ENCODE data around the gene PDE6D. TPM values are rescaled to one million over a fixed set of nuclear protein-coding genes. Genes with fewer than 3 reads are reported as not detected.
A peak's percentile ranks its signal among the peaks of the same experiment; 100 is the strongest.
"Not testable (repeated sequence)": the region's sequence is repeated elsewhere in the genome, so short reads cannot be mapped to it uniquely, and the experiment has no call there.

Gene PDE6D
- total and polyA plus RNA-seq, 9 donors: 17.4 to 23.6 (median 20.4) TPM

DNA sequence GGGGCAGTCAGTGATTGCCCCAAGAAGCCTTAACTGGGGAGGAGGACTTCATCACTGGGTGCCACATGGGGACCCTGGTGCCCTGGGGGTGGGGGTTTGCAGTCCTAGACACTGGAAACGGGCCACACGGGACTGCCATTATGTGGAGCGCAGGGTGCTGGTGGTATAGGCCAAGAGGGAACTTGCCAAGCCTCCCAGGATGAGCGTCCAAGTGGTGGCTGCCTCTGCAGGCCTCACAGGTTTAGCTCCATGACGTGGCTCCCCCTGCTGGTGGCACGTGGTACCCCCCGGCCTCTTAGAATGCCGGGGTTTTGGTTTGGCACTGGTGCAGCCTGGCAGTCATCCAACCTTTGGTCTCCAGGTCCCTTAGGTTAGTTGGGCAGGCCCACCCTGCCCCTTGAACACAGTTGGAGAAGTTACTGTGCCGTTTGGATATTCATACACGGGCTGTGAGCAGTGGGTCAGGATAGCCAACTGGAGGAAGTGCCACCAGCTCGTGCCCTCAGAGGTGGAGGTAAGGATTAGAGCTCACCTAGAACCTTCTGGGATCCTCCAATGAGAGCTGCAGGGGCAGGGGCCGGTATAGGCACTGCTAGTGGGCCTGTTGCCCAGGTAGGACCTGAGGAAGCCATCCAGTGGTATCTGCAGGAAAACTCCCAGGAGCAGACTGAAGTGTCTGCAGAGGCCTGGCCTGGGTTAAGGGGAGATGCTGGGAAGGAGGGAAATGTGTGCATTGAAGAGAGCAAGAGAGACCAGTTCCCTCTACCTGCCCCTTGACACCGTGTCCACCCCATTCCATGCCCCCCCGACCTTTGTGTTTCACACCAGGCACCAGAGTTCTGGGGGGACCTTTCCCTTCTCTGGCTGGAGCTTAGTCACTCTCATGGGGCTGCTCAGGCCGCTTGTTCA, 67.1 kb downstream of the PDE6D start:
- no peak overlapping the region for H3K4me3 ChIP-seq (ENCODE audit: low read length)
- H3K36me3 ChIP-seq (ENCODE audit: control insufficient read depth, insufficient read depth, low read length): peaks cover 28% of the 10 kb centered on the region
- WGBS (ENCODE audit: insufficient coverage): 13% methylated on average over 10 of the region's 15 CpGs
- peak; percentile 81 for DNase-seq
- H3K27me3 ChIP-seq (ENCODE audit: control insufficient read depth, insufficient read depth, low read length): no peaks in the 10 kb centered on the region
- H3K27ac ChIP-seq (ENCODE audit: low read length): peak overlapping the region; percentile 54
- H3K9me3 ChIP-seq (replicated peaks; ENCODE audit: control insufficient read depth, low read depth, low read length): no peaks in the 10 kb centered on the region
- H3K4me1 ChIP-seq (ENCODE audit: control insufficient read depth, insufficient read depth, low read length): peaks cover 55% of the 10 kb centered on the region

DNA sequence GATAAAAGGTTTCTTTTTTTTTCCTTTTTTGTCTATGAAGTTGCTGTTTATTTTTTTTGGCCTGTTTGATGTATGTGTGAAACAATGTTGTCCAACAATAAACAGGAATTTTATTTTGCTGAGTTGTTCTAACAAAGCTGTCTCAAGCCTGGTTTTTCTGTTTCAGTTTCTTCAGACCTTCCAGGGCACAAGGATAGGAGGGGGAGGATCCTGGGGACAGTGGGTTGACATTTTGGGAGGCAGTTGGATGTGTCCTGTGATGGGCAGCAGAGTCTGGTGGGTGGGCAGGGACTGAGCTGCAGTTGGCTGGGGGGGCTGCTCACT, 67.7 kb downstream of the PDE6D start:
- DNase-seq; H3K27me3 ChIP-seq (ENCODE audit: control insufficient read depth, insufficient read depth, low read length); H3K9me3 ChIP-seq (replicated peaks; ENCODE audit: control insufficient read depth, low read depth, low read length); H3K4me3 ChIP-seq (ENCODE audit: low read length): not testable (repeated sequence)
- peaks cover 55% of the 10 kb centered on the region for H3K4me1 ChIP-seq (ENCODE audit: control insufficient read depth, insufficient read depth, low read length)
- peak overlapping the region; percentile 54 for H3K27ac ChIP-seq (ENCODE audit: low read length)
- peaks cover 28% of the 10 kb centered on the region for H3K36me3 ChIP-seq (ENCODE audit: control insufficient read depth, insufficient read depth, low read length)

DNA sequence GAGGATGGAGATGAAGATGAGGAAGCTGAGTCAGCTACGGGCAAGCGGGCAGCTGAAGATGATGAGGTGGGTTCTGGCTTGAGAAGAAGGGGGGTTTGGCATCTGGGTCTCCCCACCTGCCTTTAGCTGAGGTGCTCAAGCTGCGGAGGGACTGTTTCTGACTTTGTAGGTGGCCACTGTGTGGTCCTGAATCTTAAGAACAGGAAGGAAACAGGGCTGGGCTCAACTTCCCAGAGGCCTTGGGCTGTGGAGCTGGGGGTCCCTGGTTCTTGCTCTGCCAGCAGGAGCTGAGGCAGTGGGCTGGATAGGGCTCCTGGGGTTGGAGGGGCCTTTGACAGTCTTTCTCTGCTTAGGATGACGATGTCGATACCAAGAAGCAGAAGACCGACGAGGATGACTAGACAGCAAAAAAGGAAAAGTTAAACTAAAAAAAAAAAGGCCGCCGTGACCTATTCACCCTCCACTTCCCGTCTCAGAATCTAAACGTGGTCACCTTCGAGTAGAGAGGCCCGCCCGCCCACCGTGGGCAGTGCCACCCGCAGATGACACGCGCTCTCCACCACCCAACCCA, 68.5 kb downstream of the PDE6D start:
- H3K27me3 ChIP-seq (ENCODE audit: control insufficient read depth, insufficient read depth, low read length); DNase-seq; H3K9me3 ChIP-seq (replicated peaks; ENCODE audit: control insufficient read depth, low read depth, low read length); H3K4me3 ChIP-seq (ENCODE audit: low read length): not testable (repeated sequence)
- peaks cover 28% of the 10 kb centered on the region for H3K36me3 ChIP-seq (ENCODE audit: control insufficient read depth, insufficient read depth, low read length)
- H3K4me1 ChIP-seq (ENCODE audit: control insufficient read depth, insufficient read depth, low read length): peaks cover 51% of the 10 kb centered on the region
- peak overlapping the region; percentile 15 for H3K27ac ChIP-seq (ENCODE audit: low read length)
- 76% methylated on average over 3 of the region's 18 CpGs for WGBS (ENCODE audit: insufficient coverage)

GRCh38 chr2:231711677-231712450, 69.2 kb downstream of the PDE6D start:
- Histone ChIP-seq H3K4me3 (ENCODE audit: low read length) (peak overlapping the region; percentile 85), H3K4me1 (ENCODE audit: control insufficient read depth, insufficient read depth, low read length) (peaks cover 50% of the 10 kb centered on the region), H3K27me3 (ENCODE audit: control insufficient read depth, insufficient read depth, low read length) (no peaks in the 10 kb centered on the region), H3K27ac (ENCODE audit: low read length) (peak overlapping the region; percentile 91), H3K36me3 (ENCODE audit: control insufficient read depth, insufficient read depth, low read length) (peaks cover 28% of the 10 kb centered on the region), H3K9me3 (replicated peaks; ENCODE audit: control insufficient read depth, low read depth, low read length) (no peaks in the 10 kb centered on the region)
- DNase-seq: no peak
- 23% methylated on average over 5 of the region's 9 CpGs for WGBS (ENCODE audit: insufficient coverage)

DNA sequence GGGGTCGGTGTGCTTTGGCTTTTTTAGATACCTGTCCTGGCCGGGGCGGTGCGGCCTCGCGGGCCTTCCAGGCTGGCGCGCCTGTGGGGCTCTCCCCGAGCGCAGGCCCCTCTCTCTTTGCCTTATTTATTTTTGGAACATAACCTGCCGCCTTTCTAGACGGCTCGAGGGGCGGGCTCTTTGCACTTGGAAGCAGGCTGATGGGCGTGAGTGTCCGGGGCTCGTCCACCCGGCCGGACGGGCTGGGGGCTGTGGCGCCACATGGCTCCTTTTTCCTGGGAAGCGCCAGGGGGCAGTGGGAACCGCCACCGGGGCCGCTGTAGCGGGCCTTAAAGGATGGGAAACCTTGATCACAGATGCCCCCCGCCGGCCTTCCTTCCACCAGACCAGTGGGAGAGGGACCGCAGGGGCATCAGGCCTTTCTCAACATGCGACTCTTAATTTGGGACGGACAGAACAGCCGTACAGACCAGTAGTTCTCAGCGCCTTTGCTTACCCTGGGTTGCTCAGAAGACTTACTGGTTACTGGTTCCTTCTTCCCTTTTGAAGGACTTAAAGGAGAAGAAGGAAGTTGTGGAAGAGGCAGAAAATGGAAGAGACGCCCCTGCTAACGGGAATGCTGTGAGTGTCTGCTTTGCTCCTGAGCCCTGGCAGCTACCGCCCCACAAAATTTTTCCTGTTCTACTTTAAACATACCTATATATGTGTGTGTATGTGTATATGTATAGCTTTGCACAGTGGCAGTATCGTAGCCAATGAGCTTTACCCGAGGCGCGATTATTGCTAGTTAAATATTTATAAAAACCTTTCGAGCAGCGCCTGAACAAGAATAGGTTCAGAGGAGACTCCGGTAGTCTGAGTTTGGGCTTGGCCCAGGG, 70.0 kb downstream of the PDE6D start:
- peak overlapping the region; percentile 85 for H3K4me3 ChIP-seq (ENCODE audit: low read length)
- WGBS (ENCODE audit: insufficient coverage): under 1% methylated on average over 32 of the region's 43 CpGs
- H3K36me3 ChIP-seq (ENCODE audit: control insufficient read depth, insufficient read depth, low read length): peaks cover 28% of the 10 kb centered on the region
- peak; percentile 68 for DNase-seq
- H3K27ac ChIP-seq (ENCODE audit: low read length): peak overlapping the region; percentile 91
- H3K9me3 ChIP-seq (replicated peaks; ENCODE audit: control insufficient read depth, low read depth, low read length): no peaks in the 10 kb centered on the region
- H3K27me3 ChIP-seq (ENCODE audit: control insufficient read depth, insufficient read depth, low read length): no peaks in the 10 kb centered on the region
- H3K4me1 ChIP-seq (ENCODE audit: control insufficient read depth, insufficient read depth, low read length): peaks cover 45% of the 10 kb centered on the region

DNA sequence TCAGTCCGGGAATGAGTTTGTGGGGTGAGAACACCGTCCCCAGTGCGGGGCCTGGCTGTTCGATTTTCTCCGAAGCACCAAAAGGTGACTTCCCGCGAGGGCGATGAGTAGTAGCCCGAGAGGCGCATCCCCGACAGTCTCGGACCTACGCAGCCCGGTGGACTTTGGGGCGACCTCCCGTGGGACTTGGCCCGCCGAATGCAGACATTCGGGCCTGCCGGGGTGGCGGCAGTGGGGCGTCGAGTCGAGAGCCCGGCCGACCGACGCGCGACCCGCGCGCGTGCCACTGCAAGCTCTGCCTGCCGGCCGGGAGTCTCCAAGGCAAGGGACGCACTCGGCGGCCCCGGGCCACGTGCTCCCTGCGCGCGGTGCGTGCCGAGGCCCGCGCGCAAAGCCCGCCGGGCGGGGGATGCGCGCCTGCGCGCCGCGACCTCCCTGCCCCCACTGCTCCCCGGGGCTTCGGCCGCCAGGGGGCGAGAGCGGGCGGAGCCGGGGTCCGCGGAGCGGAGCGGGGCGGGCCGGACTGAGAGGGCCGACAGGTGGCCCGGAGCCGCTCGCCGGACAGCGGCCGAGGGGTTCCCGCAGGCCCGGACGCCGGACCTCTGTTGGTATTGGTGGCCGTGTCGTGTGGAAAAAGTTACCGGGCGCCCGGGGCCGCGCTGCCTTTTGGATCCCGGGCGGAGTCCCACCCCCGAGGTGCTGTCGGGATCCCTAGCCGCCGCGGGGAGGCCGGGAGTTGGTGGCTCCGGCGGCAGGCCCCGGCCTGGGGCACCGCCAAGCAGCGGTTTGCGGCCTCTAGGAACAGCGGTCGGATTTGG, 70.9 kb downstream of the PDE6D start:
- no peaks in the 10 kb centered on the region for H3K27me3 ChIP-seq (ENCODE audit: control insufficient read depth, insufficient read depth, low read length)
- WGBS (ENCODE audit: insufficient coverage): under 1% methylated on average over 104 of the region's 105 CpGs
- H3K36me3 ChIP-seq (ENCODE audit: control insufficient read depth, insufficient read depth, low read length): peaks cover 28% of the 10 kb centered on the region
- peak; percentile 93 for DNase-seq
- peaks cover 43% of the 10 kb centered on the region for H3K4me1 ChIP-seq (ENCODE audit: control insufficient read depth, insufficient read depth, low read length)
- no peaks in the 10 kb centered on the region for H3K9me3 ChIP-seq (replicated peaks; ENCODE audit: control insufficient read depth, low read depth, low read length)
- H3K27ac ChIP-seq (ENCODE audit: low read length): peak overlapping the region; percentile 94
- peak overlapping the region; percentile 85 for H3K4me3 ChIP-seq (ENCODE audit: low read length)

DNA sequence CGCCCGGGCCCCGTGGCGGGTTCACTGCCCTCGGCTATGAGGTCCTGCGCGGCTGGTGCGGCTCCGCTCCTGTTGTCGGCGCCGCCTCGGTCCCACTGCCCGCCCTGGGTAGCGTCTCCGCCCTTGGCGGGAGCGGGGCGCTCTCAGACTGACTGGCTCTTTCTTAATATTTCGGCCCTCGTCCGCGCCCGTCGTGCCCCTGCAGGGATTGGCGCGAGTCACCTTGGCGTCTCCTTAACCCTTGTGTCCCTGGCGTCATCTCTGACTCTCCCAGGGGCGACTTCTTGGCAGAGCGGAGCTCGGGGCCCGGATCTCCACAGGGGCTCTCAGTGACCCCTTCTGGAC, 71.5 kb downstream of the PDE6D start:
- Histone ChIP-seq H3K4me3 (ENCODE audit: low read length) (peak overlapping the region; percentile 52), H3K36me3 (ENCODE audit: control insufficient read depth, insufficient read depth, low read length) (peaks cover 28% of the 10 kb centered on the region), H3K4me1 (ENCODE audit: control insufficient read depth, insufficient read depth, low read length) (peaks cover 43% of the 10 kb centered on the region), H3K27ac (ENCODE audit: low read length) (peak overlapping the region; percentile 94), H3K27me3 (ENCODE audit: control insufficient read depth, insufficient read depth, low read length) (no peaks in the 10 kb centered on the region), H3K9me3 (replicated peaks; ENCODE audit: control insufficient read depth, low read depth, low read length) (no peaks in the 10 kb centered on the region)
- under 1% methylated on average over 33 of the region's 33 CpGs for WGBS (ENCODE audit: insufficient coverage)
- DNase-seq: peak; percentile 63

- peak; percentile 67 for DNase-seq
- peaks cover 24% of the 10 kb centered on the region for H3K36me3 ChIP-seq (ENCODE audit: control insufficient read depth, insufficient read depth, low read length)
- WGBS (ENCODE audit: insufficient coverage): under 1% methylated on average over 117 of the region's 118 CpGs
Measured at GRCh38 chr2:231708773-231709635, 72.1 kb downstream of the PDE6D start.

More at GRCh38 chr2:231708773-231709635, 72.1 kb downstream of the PDE6D start:
- Histone ChIP-seq H3K4me1 (ENCODE audit: control insufficient read depth, insufficient read depth, low read length) (peaks cover 39% of the 10 kb centered on the region), H3K27ac (ENCODE audit: low read length) (peak overlapping the region; percentile 94), H3K27me3 (ENCODE audit: control insufficient read depth, insufficient read depth, low read length) (no peaks in the 10 kb centered on the region), H3K9me3 (replicated peaks; ENCODE audit: control insufficient read depth, low read depth, low read length) (no peaks in the 10 kb centered on the region), H3K4me3 (ENCODE audit: low read length) (peak overlapping the region; percentile 52)
